Panc1 (cell line): Measurements from ENCODE around the gene PAGR1. TPM values are rescaled to one million over a fixed set of nuclear protein-coding genes. Genes with fewer than 3 reads are reported as not detected.

Experiments
- ATAC-seq: fragments of 200-7000 bp; cut with Tn5 transposase; 2 replicates; pipeline ENCODE4 v1.9.1; 2020; ENCODE audit warnings: mild to moderate bottlenecking, moderate library complexity
- BruUV-seq: library from RNA; stranded (reverse); fragments of 400-500 nt; replicated peaks from 2 replicates; lab custom pipeline; 2021; lab: Mats Ljungman, UMichigan
- CTCF ChIA-PET: fragments of 300-600 bp; sonication (Branson Sonifier 250); formaldehyde crosslinking; loops from one replicate; lab custom pipeline; 2022; ENCODE audit warnings: antibody characterized with exemption; lab: Charles Lee
- POLR2A ChIA-PET: fragments of 300-600 bp; sonication (Branson Sonifier 250); formaldehyde crosslinking; loops from one replicate; lab custom pipeline; 2022; ENCODE audit warnings: antibody characterized with exemption; lab: Charles Lee
- DNase-seq: peaks from one replicate; pipeline ENCODE4 v3.0.0-alpha.2; 2010; ENCODE audit warnings: low read depth, low spot score
- H3K27ac ChIP-seq: 2 replicates; pipeline ENCODE4 v1.5.1; 2011; ENCODE audit warnings: mild to moderate bottlenecking, low read length, inconsistent platforms
- H3K27me3 ChIP-seq: fragments of 200-500 bp; sonication (Bioruptor generic); 2 replicates; pipeline ENCODE4 v1.6.0; 2014; ENCODE audit warnings: low read length, inconsistent platforms; ENCODE audit not compliant: control insufficient read depth, insufficient read depth
- H3K36me3 ChIP-seq: fragments of 200-500 bp; sonication (Bioruptor generic); 2 replicates; pipeline ENCODE4 v1.5.1; 2014; ENCODE audit warnings: inconsistent platforms, mild to moderate bottlenecking, low read length, moderate library complexity; ENCODE audit not compliant: control insufficient read depth, insufficient read depth
- H3K4me1 ChIP-seq: 2 replicates; pipeline ENCODE4 v1.5.1; 2011; ENCODE audit warnings: inconsistent platforms, mild to moderate bottlenecking, low read length, moderate library complexity; ENCODE audit not compliant: control insufficient read depth, insufficient read depth
- H3K4me3 ChIP-seq, 2 experiments: 2 replicates each; pipeline ENCODE4 v1.5.1; 2011 to 2012; ENCODE audit warnings: low read depth in 2 of 2, low read length in 2 of 2, mild to moderate bottlenecking in 2 of 2, inconsistent platforms in 1 of 2, moderate library complexity in 1 of 2
- H3K9me3 ChIP-seq: fragments of 200-500 bp; sonication (Bioruptor generic); 2 replicates; pipeline ENCODE4 v1.5.1; 2014; ENCODE audit warnings: low read depth, mild to moderate bottlenecking, inconsistent platforms, low read length, moderate library complexity; ENCODE audit not compliant: control insufficient read depth, insufficient read depth
- CTCF ChIP-seq: fragments of 450-650 bp; IDR thresholded peaks from 2 replicates; pipeline ENCODE4 v1.5.1; 2017; ENCODE audit warnings: mild to moderate bottlenecking
- POLR2AphosphoS5 ChIP-seq: IDR thresholded peaks from 2 replicates; pipeline ENCODE4 v1.6.1; 2012; ENCODE audit warnings: mild to moderate bottlenecking, low read depth, low read length, moderate library complexity
- REST ChIP-seq, 2 experiments: IDR thresholded peaks; 2 replicates each; pipeline ENCODE4 v1.6.1; 2011 to 2012; ENCODE audit warnings: low read depth in 2 of 2, control low read depth in 1 of 2, low read length in 1 of 2, mild to moderate bottlenecking in 1 of 2, moderate library complexity in 1 of 2; ENCODE audit not compliant: insufficient read depth in 1 of 2
- SIN3A ChIP-seq: IDR thresholded peaks from 2 replicates; pipeline ENCODE4 v1.6.1; 2012; ENCODE audit warnings: low read depth, mild to moderate bottlenecking, low read length, moderate library complexity, borderline replicate concordance; ENCODE audit not compliant: insufficient read depth
- TCF7L2 ChIP-seq: IDR thresholded peaks from 2 replicates; pipeline ENCODE4 v1.6.1; 2011; ENCODE audit warnings: mild to moderate bottlenecking, low read depth, low read length, inconsistent platforms
- in situ Hi-C: cut with HindIII; loops from 2 replicates; pipeline ENCODE4 v1.10.0; 2016; ENCODE audit warnings: low sequenced_read_pairs, low pct_unique_long_range_greater_than_20kb
- intact Hi-C: fragments of 100-400 bp; cut with micrococcal nuclease; formaldehyde crosslinking; loops from one replicate; pipeline ENCODE4 v1.10.0; 2022; ENCODE audit not compliant: unreplicated experiment
- total RNA-seq: library from RNA; stranded (reverse); gene quantifications from one replicate; pipeline ENCODE4 v1.2.1, GENCODE V29; 2021; ENCODE audit not compliant: unreplicated experiment

The PAGR1 gene
- total RNA-seq, 1 experiment from 2014 or later: 42.5 TPM

DNA sequence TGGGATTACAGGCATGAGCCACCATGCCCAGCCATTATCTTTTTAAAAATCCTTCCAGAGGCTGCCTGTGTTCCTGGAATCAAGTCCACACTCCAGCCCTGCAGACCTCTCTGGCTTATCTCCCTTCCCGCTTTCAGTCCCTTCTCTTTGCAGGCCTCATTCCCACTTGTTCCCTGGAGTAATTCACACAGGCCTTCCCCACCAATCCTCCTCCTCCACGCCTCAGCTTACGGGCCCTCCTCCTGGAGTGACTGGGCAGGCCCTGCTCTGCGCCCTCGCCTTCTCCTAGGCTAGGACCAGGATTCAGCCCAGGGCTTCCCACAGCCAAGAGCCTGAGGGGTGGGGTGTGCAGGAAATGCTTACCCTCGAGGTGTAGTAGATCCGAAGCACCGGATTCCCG lies 44.3 kb downstream of the PAGR1 start:
- H3K27ac ChIP-seq: no peak overlapping the region
- H3K4me1 ChIP-seq: no peaks in the 10 kb centered on the region
- ChIA-PET CTCF (no interaction called here), POLR2A (no interaction called here)
- no peaks in the 10 kb centered on the region for H3K27me3 ChIP-seq
- in situ Hi-C loops (no loop called here), intact Hi-C loops (no loop called here)
- TF ChIP-seq TCF7L2: no peak
- TF ChIP-seq POLR2AphosphoS5: no peak
- no peak for TF ChIP-seq CTCF
- no peak for TF ChIP-seq SIN3A
- no peak for TF ChIP-seq REST (IDR thresholded peaks at IDR 0.05; ENCODE audit: insufficient read depth in 1 of 2, low read depth in 2 of 2, low read length in 1 of 2)
- BruUV-seq: no TSS peak
- DNase-seq (no peak), ATAC-seq (no peak)
- H3K9me3 ChIP-seq: no peaks in the 10 kb centered on the region
- no peak overlapping the region for H3K4me3 ChIP-seq
- H3K36me3 ChIP-seq: no peaks in the 10 kb centered on the region

- H3K4me3 ChIP-seq: peak overlapping the region; percentile 75 to 81
- no TSS peak for BruUV-seq
- no peaks in the 10 kb centered on the region for H3K36me3 ChIP-seq
- ATAC-seq (peak; percentile 35), DNase-seq (no peak)
- in situ Hi-C loops (no loop called here), intact Hi-C loops (no loop called here)
- H3K27me3 ChIP-seq: no peaks in the 10 kb centered on the region
- no peaks in the 10 kb centered on the region for H3K4me1 ChIP-seq
- TF ChIP-seq SIN3A: no peak
- TF ChIP-seq POLR2AphosphoS5: no peak
- no peak for TF ChIP-seq TCF7L2
- TF ChIP-seq REST (IDR thresholded peaks at IDR 0.05; ENCODE audit: insufficient read depth in 1 of 2, low read depth in 2 of 2, low read length in 1 of 2): no peak
- no peak for TF ChIP-seq CTCF
- ChIA-PET CTCF (interaction anchor here (0.7 kb wide), 1 partner anchor 170 kb away, joined by 7 read pairs; no protein-coding TSS in a partner anchor), POLR2A (no interaction called here)
- no peaks in the 10 kb centered on the region for H3K9me3 ChIP-seq
- peak overlapping the region; percentile 51 for H3K27ac ChIP-seq
These were observed 46.5 kb downstream of the PAGR1 start for GRCh38 chr16:29862383-29862883.
